Stimulated activated naive B cell treated with anti-CD40 and anti-IgM and Interleukin-4, amounts not matched to agents 10 μg/mL and 1 μg/mL and 100 μg/mL, for 72 hours (primary cell): Measurements from ENCODE around the gene FBXW7.

Source experiments
- ATAC-seq, 2 donors: fragments of 150-1000 bp; cut with Tn5 transposase; replicated peaks; 2 replicates each; pipeline ENCODE4 v1.10.0; 2021; ENCODE audit warnings: moderate library complexity in 1 of 2
- DNase-seq: peaks from one replicate; pipeline ENCODE4 v3.0.0; 2021
- H3K27ac Mint-ChIP-seq: one replicate; pipeline ENCODE4 v1.8.0; 2022; ENCODE audit warnings: mild to moderate bottlenecking, mixed read lengths
- H3K27me3 Mint-ChIP-seq, 2 donors: one replicate each; pipeline ENCODE4 v1.8.0; 2022; ENCODE audit warnings: mixed read lengths in 2 of 2
- H3K36me3 Mint-ChIP-seq, 2 donors: one replicate each; pipeline ENCODE4 v1.8.0; 2022; ENCODE audit warnings: mixed read lengths in 2 of 2, mild to moderate bottlenecking in 1 of 2
- H3K4me1 Mint-ChIP-seq, 2 donors: one replicate each; pipeline ENCODE4 v1.8.0; 2022; ENCODE audit warnings: mixed read lengths in 2 of 2, mild to moderate bottlenecking in 1 of 2
- H3K4me3 Mint-ChIP-seq, 2 donors: one replicate each; pipeline ENCODE4 v1.8.0; 2022; ENCODE audit warnings: mild to moderate bottlenecking in 2 of 2, mixed read lengths in 2 of 2, moderate library complexity in 1 of 2
- H3K9me3 Mint-ChIP-seq, 2 donors: one replicate each; pipeline ENCODE4 v1.8.0; 2022; ENCODE audit warnings: mixed read lengths in 2 of 2, mild to moderate bottlenecking in 1 of 2

FBXW7 gene

GRCh38 chr4:152510349-152511147 is 25.3 kb downstream of the FBXW7 start:
- no peak for DNase-seq
- peak overlapping the region; percentile 79 for H3K27ac Mint-ChIP-seq
- ATAC-seq = no peak
- peaks cover 27 to 40% of the 10 kb centered on the region in 2 donors for H3K4me1 Mint-ChIP-seq
- H3K27me3 Mint-ChIP-seq = no peaks in the 10 kb centered on the region
- peak overlapping the region; percentile 17 to 32 for H3K4me3 Mint-ChIP-seq
- peaks cover 0 to 7% of the 10 kb centered on the region in 2 donors for H3K9me3 Mint-ChIP-seq
- H3K36me3 Mint-ChIP-seq = peaks cover 22% of the 10 kb centered on the region in 2 donors

GRCh38 chr4:152509595-152510225 is 26.2 kb downstream of the FBXW7 start:
- peaks cover 0 to 7% of the 10 kb centered on the region in 2 donors for H3K9me3 Mint-ChIP-seq
- peaks cover 21 to 23% of the 10 kb centered on the region in 2 donors for H3K36me3 Mint-ChIP-seq
- no peak overlapping the region for H3K4me3 Mint-ChIP-seq
- ATAC-seq (peak; percentile 44 to 88), DNase-seq (no peak)
- H3K27me3 Mint-ChIP-seq = no peaks in the 10 kb centered on the region
- H3K4me1 Mint-ChIP-seq = peaks cover 24 to 37% of the 10 kb centered on the region in 2 donors
- H3K27ac Mint-ChIP-seq = peak overlapping the region; percentile 79

- Mint-ChIP-seq H3K4me3 (no peak overlapping the region), H3K27me3 (no peaks in the 10 kb centered on the region), H3K36me3 (peaks cover 14 to 19% of the 10 kb centered on the region in 2 donors), H3K27ac (no peak overlapping the region), H3K9me3 (peaks cover 0 to 3% of the 10 kb centered on the region in 2 donors), H3K4me1 (peaks cover 17 to 29% of the 10 kb centered on the region in 2 donors)
- ATAC-seq = no peak
- DNase-seq = no peak
These were observed 27.1 kb downstream of the FBXW7 start for GRCh38 chr4:152508818-152509217.

- Mint-ChIP-seq H3K4me1 (peaks cover 15 to 29% of the 10 kb centered on the region in 2 donors), H3K27ac (no peak overlapping the region), H3K27me3 (no peaks in the 10 kb centered on the region), H3K4me3 (no peak overlapping the region), H3K9me3 (peaks cover 0 to 3% of the 10 kb centered on the region in 2 donors), H3K36me3 (peaks cover 14 to 19% of the 10 kb centered on the region in 2 donors)
- ATAC-seq (no peak), DNase-seq (no peak)
These were observed 27.5 kb downstream of the FBXW7 start for GRCh38 chr4:152508386-152508785.

GRCh38 chr4:152503653-152504290 is 32.1 kb downstream of the FBXW7 start:
- Mint-ChIP-seq H3K4me1 (peaks cover 15 to 29% of the 10 kb centered on the region in 2 donors), H3K36me3 (peaks cover 10 to 17% of the 10 kb centered on the region in 2 donors), H3K27me3 (no peaks in the 10 kb centered on the region), H3K9me3 (no peaks in the 10 kb centered on the region), H3K27ac (no peak overlapping the region), H3K4me3 (no peak overlapping the region)
- ATAC-seq (no peak), DNase-seq (no peak)

- Mint-ChIP-seq H3K27ac (peak overlapping the region; percentile 47), H3K4me1 (peaks cover 17 to 38% of the 10 kb centered on the region in 2 donors), H3K27me3 (no peaks in the 10 kb centered on the region), H3K9me3 (no peaks in the 10 kb centered on the region), H3K36me3 (peaks cover 10 to 12% of the 10 kb centered on the region in 2 donors), H3K4me3 (peak overlapping the region in 1 of 2 donors; percentile 25)
- peak; percentile 62 to 78 for ATAC-seq
- no peak for DNase-seq
These were observed 33.9 kb downstream of the FBXW7 start for GRCh38 chr4:152501846-152502536.

GRCh38 chr4:152500800-152501434 is 35.0 kb downstream of the FBXW7 start:
- DNase-seq = peak; percentile 41
- peak; percentile 77 to 78 for ATAC-seq
- Mint-ChIP-seq H3K4me1 (peaks cover 17 to 38% of the 10 kb centered on the region in 2 donors), H3K4me3 (peak overlapping the region in 1 of 2 donors; percentile 28), H3K27ac (peak overlapping the region; percentile 56), H3K9me3 (no peaks in the 10 kb centered on the region), H3K27me3 (no peaks in the 10 kb centered on the region), H3K36me3 (peaks cover 5 to 10% of the 10 kb centered on the region in 2 donors)

GRCh38 chr4:152500275-152500674 is 35.6 kb downstream of the FBXW7 start:
- Mint-ChIP-seq H3K4me1 (peaks cover 19 to 38% of the 10 kb centered on the region in 2 donors), H3K27ac (no peak overlapping the region), H3K36me3 (peaks cover 2 to 7% of the 10 kb centered on the region in 2 donors), H3K4me3 (no peak overlapping the region), H3K27me3 (no peaks in the 10 kb centered on the region), H3K9me3 (no peaks in the 10 kb centered on the region)
- DNase-seq (no peak), ATAC-seq (no peak)

- no peak for DNase-seq
- peak overlapping the region; percentile 31 for H3K27ac Mint-ChIP-seq
- peaks cover 2 to 9% of the 10 kb centered on the region in 2 donors for H3K36me3 Mint-ChIP-seq
- no peaks in the 10 kb centered on the region for H3K9me3 Mint-ChIP-seq
- peaks cover 19 to 39% of the 10 kb centered on the region in 2 donors for H3K4me1 Mint-ChIP-seq
- no peak overlapping the region for H3K4me3 Mint-ChIP-seq
- ATAC-seq = peak in 1 of 2 donors; percentile 39
- no peaks in the 10 kb centered on the region for H3K27me3 Mint-ChIP-seq
These were observed 36.5 kb downstream of the FBXW7 start for GRCh38 chr4:152499344-152499743.

- peaks cover 28 to 41% of the 10 kb centered on the region in 2 donors for H3K4me1 Mint-ChIP-seq
- H3K9me3 Mint-ChIP-seq = no peaks in the 10 kb centered on the region
- H3K36me3 Mint-ChIP-seq = peaks cover 16 to 30% of the 10 kb centered on the region in 2 donors
- ATAC-seq (no peak), DNase-seq (no peak)
- H3K27me3 Mint-ChIP-seq = no peaks in the 10 kb centered on the region
- no peak overlapping the region for H3K4me3 Mint-ChIP-seq
- no peak overlapping the region for H3K27ac Mint-ChIP-seq
These were observed 41.9 kb downstream of the FBXW7 start for GRCh38 chr4:152494020-152494419.

- H3K36me3 Mint-ChIP-seq = peaks cover 7 to 10% of the 10 kb centered on the region in 2 donors
- no peaks in the 10 kb centered on the region for H3K9me3 Mint-ChIP-seq
- H3K27ac Mint-ChIP-seq = no peak overlapping the region
- peaks cover 13 to 33% of the 10 kb centered on the region in 2 donors for H3K4me1 Mint-ChIP-seq
- no peak overlapping the region for H3K4me3 Mint-ChIP-seq
- DNase-seq = no peak
- ATAC-seq = no peak
- H3K27me3 Mint-ChIP-seq = no peaks in the 10 kb centered on the region
These were observed 47.6 kb downstream of the FBXW7 start for GRCh38 chr4:152488246-152488645.

- peaks cover 2% of the 10 kb centered on the region in 2 donors for H3K9me3 Mint-ChIP-seq
- peaks cover 5 to 11% of the 10 kb centered on the region in 2 donors for H3K36me3 Mint-ChIP-seq
- peaks cover 11 to 24% of the 10 kb centered on the region in 2 donors for H3K4me1 Mint-ChIP-seq
- no peak for ATAC-seq
- H3K4me3 Mint-ChIP-seq = no peak overlapping the region
- no peak for DNase-seq
- H3K27ac Mint-ChIP-seq = no peak overlapping the region
- H3K27me3 Mint-ChIP-seq = no peaks in the 10 kb centered on the region
These were observed 49.2 kb downstream of the FBXW7 start for GRCh38 chr4:152486429-152487389.
